Loucy (cell line): ENCODE data around the gene KIAA2012.

Source experiments
- EZH2phosphoT487 ChIP-seq: fragments of 200-600 bp; IDR thresholded peaks from 2 replicates; pipeline ENCODE4 v1.6.1; 2018; ENCODE audit warnings: antibody characterized with exemption, mild to moderate bottlenecking, moderate library complexity, borderline replicate concordance
- TF ChIP-seq, protein P1 (sequence below): fragments of 200-600 bp; sonication (generic); conservative IDR thresholded peaks from 2 replicates; pipeline ENCODE4 v1.5.1; 2014; ENCODE audit warnings: mild to moderate bottlenecking, antibody characterized with exemption, low read length

DNA sequence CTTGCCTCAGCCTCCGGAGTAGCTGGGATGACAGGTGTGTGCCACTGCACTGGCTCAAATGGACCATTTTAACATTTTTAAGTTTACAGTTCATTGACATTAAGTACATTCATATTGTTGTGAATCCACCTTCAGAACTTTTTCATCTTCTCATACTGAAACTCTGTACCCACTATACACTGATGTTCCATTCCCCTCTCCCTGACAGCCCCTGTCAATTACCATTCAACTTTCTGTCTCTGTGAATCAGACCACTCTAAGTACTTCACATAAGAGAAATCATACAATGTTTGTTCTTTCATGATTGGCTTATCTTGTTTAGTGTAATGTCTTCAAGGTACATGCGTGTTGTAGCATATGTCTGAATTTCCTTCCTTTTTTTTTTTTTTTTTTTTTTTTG lies 1.9 kb upstream of the KIAA2012 start:
- TF ChIP-seq, protein P1, sequence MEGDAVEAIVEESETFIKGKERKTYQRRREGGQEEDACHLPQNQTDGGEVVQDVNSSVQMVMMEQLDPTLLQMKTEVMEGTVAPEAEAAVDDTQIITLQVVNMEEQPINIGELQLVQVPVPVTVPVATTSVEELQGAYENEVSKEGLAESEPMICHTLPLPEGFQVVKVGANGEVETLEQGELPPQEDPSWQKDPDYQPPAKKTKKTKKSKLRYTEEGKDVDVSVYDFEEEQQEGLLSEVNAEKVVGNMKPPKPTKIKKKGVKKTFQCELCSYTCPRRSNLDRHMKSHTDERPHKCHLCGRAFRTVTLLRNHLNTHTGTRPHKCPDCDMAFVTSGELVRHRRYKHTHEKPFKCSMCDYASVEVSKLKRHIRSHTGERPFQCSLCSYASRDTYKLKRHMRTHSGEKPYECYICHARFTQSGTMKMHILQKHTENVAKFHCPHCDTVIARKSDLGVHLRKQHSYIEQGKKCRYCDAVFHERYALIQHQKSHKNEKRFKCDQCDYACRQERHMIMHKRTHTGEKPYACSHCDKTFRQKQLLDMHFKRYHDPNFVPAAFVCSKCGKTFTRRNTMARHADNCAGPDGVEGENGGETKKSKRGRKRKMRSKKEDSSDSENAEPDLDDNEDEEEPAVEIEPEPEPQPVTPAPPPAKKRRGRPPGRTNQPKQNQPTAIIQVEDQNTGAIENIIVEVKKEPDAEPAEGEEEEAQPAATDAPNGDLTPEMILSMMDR = no peak
- no peak for TF ChIP-seq EZH2phosphoT487
